Measurements from ENCODE around the gene USP7.
"Not testable (repeated sequence)": the region's sequence is repeated elsewhere in the genome, so short reads cannot be mapped to it uniquely, and the experiment has no call there.

The USP7 gene

DNA sequence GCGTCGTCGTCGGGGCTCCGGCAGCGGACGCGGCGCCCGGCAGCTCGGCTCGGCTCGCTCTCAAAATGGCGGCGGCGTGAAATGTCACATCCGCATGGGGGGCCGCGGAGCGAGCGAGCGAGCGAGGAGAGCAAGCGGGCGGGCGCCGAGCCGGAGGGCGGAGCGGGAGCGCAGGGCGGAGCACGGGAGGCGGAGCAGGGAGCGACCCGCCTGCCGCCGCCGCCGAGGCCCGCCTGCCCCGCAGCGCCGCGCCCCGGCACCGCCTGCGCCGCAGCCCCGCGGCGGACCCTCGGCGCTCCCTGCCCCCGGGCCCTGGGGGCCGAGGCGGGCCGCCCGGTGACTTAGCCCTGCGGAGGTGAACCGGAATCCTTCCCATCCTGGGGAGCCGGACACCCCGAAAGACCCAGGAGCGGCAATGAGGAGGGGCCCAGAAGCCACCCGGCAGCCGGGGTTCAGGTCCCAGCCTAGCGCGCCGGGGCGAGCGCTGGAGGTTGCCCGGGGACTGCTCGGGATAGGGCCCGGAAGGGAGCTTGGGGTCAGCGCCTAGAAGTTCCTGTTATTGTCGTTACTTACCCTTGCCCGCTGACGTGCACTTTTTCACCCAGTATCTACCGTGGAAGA lies at the start of gene USP7:
Gene USP7, minus strand, starts transcription at position 86 of the 621 bp plus-strand sequence. CDS start 621 bp downstream, outside the sequence.
- peak; percentile 84 for DNase-seq (ENCODE audit: low read depth, low spot score)

DNA sequence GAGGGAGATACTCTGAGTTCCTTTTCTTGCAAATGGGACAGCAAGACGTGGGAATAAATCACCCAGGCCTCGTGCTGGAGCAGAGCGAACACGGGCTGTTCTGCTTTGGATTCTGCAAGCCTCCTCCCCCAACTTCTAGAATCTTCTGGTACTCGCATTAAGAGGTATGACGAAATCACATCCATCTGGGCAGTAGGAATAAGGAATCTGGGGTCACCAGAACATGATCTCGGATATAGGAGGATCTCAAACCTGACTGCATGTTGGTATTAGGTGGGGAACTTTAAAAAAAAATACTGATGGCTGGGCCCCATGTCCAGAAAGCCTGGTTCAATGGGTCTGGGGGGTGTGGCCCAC lies 49.8 kb upstream of the USP7 start:
- DNase-seq (ENCODE audit: low read depth, low spot score) = no peak

DNA sequence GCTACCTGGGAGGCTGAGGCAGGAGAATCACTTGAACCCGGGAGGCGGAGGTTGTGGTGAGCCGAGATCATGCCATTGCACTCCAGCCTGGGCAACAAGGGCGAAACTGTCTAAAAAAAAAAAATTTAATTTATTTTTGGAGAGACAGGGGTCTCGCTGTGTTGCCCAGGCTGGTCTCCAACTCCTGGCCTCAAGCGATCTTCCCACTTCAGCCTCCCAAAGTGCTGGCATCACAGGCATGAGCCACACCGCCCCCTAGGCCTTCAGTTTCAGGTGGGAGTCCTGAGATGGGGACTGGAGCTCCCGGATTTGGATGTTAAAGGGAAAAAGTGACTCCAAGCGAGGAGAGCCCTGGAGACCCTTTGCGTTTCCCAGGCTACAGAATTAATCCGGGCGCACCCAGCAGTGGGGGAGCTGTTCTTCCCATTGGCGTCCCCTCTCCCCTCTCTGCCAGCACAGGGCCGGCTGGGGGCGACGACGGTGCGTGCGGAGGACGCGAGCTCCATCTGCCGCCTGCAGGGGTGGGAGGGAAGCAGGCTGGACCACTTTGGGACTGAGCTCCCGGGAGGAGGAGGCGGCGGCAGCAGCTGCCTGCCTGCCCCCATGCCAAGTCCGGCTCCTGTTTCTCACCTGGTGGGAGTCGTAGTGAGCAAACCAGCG lies 49.3 kb upstream of the USP7 start:
- DNase-seq (ENCODE audit: low read depth, low spot score) = no peak

DNA sequence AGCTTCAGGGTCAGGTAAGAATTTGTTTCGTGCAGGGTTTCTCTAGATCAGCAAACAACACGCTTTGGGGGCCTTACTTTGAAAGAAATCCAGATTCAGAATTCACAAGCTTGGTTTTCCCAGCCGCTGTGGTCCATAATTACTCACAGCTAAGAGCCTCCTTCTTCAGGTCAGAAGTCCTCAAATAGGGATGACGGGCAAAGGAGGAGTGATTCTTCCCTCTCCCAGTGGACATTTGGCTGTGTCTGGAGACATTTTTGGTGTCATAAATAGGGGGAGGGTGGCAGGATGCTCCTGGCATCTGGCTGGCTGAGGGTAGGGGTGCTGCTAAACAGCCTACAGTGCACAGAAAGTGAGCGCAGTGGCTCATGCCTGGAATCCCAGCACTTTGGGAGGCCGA lies 48.6 kb upstream of the USP7 start:
- DNase-seq (ENCODE audit: low read depth, low spot score) = no peak

DNA sequence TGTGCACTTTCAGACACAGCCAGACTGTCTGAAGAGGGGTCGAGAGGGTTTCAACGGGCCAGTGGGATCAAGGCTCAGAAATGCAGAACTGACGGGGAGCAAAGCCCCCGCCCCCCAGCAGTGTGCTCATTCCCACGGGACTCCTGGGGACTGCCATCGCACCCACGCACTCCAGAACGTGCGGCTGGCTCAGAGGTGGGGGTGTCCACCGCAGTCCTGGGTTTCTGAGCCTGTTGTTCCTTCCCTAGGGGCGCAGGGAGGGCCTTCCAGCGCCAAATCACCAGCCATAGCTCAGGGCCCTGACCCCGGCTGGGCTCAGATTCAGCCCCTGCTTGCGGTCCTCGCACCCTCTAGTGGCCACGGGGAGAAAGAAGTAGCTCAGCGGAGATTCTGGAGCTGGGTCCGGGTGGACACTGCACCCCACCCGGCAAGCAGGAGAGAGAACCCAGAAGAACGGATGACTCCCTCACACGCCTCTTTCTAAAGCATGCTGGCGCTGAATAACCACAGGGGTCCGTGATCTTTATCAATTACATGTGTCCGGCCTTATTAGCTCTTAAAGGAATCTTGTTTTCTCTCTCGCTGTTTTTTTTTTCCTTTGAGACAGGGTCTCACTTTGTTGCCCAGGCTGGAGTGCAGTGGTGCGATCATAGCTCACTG lies 45.0 kb upstream of the USP7 start:
- peak; percentile 29 for DNase-seq (ENCODE audit: low read depth, low spot score)

DNA sequence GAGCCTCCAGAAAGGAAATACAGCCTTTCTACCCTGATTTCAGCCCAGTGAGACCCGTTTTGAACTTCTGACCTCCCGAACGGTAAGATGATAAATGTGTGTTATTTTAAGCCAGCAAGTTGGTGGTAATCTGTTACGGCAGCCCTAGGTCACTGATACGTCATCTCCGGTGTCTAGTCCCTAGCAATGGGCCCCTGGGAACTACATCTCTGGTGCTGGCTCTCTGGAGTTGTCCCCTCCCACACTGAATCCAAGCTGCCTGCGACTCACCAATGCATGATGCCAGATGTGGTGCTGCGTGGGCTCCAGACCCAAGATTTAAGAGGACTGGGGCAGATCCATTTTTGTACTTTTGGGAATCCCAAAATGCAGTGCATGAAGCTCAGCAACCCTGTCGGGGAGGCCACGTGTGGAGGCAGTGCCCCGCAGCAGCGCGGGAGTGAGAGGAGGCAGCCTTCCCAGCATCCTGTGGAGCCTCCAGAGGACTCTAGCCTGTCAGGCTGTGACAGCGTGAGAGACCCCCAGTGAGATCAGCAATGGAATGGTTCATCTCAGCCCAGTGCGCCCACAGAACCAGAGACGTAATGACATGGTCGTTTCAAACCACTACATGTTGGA lies 43.6 kb upstream of the USP7 start:
- DNase-seq (ENCODE audit: low read depth, low spot score) = no peak

DNA sequence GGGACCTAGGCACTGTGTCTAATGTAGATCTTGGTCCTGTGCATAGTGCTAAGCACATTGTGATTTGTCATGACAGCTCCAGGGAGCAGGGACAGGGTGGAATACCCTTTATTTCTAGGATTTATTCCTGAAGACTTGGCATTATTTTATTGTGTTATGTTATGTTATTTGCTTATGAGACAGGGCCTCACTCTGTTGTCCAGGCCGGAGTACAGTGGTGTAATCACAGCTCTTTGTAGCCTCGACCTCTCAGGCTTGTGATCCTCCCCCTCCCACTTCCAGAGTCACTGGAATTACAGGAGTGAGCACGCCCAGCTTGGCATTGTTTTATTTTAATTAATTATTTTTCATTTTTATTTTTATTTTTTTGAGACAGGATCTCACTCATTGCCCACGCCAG lies 40.5 kb upstream of the USP7 start:
- no peak for DNase-seq (ENCODE audit: low read depth, low spot score)

DNA sequence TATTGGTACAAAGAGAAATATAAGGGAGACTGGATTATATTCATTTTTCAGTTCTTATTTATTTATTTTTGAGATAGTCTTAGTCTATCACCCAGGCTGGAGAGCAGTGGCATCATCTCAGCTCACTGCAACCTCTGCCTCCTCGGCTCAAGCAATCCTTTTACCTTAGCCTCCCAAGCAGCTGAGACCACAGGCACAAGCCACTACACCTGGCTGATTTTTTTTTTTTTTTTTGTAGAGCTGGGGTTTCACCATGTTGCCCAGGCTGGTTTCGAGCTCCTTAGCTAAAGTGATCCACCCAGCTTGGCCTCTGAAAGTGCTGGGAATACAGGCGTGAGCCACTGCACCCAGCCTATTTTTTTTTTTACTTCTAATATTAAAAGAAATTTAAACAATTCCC lies 40.1 kb upstream of the USP7 start:
- DNase-seq (ENCODE audit: low read depth, low spot score) = no peak

DNA sequence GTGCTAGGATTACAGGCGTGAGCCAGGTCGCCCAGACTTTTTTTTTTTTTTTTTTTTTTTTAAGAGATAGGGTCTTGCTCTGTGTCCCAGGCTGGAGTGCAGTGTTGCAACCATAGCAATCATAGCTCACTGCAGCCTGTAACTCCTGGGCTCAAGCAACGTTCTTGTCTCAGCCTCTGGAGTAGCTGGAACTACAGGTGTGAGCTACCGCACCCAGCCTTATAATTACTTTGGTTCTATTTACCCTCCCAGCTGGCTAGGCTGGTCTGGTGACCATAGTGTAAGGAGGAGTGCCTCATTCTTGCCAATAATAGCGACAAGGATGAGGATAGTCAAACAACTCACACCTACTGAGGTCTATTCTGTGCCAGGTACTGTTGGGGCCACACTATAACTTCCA lies 39.6 kb upstream of the USP7 start:
- no peak for DNase-seq (ENCODE audit: low read depth, low spot score)

DNA sequence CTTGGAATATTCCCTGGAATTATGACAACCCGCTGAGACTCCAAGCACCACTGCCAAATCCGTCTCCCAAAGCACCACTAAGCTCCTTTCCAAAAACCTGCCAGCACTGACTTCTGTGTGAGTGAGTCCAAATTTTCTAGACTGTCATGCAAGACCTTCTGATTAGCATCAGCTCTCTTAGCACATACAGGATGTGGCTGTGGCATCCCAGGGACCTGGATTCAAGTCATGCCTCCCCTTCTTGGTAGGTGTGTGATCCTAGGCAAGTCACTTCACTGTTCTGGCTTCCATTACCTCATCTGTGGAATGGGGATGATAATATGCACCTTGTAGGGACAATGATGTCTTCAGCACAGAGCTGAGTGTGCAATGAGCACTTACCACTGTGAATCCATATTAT lies 38.3 kb upstream of the USP7 start:
- DNase-seq (ENCODE audit: low read depth, low spot score) = no peak

DNA sequence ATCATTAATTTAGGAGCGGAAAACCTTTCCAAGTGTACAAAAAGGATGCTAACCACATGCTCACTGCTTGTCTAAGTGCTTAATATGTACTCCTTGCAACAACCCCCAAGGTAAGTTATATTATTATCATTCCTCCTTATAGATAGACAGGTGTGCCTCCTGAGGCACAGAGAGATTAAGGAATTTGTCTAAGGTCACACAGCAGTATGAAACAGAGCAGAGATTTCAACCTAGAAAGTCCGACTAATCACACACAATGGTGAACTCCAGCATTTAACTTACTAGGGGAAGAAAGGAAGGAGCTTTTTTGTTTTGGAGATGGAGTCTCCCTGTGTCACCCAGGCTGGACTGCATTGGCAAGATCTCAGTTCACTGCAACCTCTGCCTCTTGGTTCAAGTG lies 37.0 kb upstream of the USP7 start:
- no peak for DNase-seq (ENCODE audit: low read depth, low spot score)

DNA sequence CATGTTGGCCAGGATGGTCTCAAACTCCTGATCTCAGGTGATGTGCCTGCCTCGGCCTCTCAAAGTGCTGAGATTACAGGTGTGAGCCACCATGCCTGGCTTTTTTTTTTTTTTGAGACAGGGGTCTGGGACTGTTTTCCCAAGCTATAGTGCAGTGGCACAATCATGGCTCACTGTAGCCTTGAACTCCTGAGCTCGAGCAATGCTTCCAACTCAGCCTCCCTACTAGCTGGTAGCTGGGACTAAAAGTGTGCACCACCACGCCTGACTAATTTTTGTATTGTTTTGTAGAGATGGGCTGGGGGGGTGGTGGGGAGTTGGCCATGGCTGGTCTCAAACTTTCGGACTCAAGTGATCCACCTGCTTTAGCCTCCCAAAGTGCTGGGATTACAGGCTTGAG lies 36.1 kb upstream of the USP7 start:
- DNase-seq (ENCODE audit: low read depth, low spot score) = no peak

DNA sequence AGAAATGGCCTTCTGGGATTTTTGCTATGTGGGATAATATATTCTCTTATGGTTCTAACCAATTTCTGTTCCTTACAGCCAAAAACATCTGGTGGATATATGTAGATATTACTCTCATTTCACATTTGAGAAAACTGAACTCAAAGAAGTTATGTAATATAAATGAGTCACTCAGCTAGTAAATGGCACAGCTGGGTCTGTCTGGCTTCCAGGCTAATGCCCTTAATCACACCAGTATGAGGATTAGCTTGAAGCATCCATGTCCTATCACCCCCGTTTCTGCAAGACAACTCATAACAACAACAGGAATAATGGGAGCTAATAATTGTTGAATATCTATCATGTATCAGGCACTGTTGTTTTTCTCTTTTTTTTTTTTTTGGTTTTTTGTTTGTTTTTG lies 34.4 kb upstream of the USP7 start:
- no peak for DNase-seq (ENCODE audit: low read depth, low spot score)

DNA sequence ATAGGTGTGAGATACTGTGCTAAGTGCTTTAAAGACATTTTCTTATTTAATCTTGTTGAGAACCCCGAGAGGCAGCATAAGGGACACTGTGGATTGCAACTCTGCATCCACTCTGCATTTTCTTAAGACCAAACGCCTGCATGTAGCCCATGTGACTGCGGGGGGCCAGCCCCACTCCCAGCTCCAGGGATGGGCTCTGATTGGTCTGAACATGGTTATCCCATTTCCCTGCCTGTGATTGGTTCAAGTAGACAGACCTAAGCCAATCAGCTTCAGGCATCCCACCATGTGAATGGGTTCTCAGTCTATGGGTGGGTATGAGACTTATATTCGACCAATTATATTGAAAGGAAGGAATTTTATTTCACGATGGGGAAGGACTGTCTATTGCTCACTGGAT lies 33.2 kb upstream of the USP7 start:
- no peak for DNase-seq (ENCODE audit: low read depth, low spot score)

DNA sequence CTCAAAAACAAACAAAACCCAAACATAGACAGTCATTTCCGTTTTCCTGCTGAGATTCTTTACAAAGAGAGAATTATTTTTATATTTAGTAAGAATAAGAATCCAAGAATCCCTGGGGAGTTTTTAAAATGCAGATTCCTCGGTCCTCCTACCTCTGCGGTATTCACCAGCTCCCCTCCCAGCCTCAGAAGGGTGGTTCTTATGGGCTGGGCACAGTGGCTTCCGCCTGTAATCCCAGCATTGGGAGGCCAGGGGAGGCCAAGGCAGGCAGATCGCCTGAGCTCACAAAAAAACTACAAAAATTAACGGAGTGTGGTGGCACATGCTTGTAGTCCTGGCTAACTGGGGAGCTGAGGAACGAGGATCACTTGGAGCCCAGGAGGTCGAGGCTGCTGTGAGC lies 26.7 kb upstream of the USP7 start:
- no peak for DNase-seq (ENCODE audit: low read depth, low spot score)

DNA sequence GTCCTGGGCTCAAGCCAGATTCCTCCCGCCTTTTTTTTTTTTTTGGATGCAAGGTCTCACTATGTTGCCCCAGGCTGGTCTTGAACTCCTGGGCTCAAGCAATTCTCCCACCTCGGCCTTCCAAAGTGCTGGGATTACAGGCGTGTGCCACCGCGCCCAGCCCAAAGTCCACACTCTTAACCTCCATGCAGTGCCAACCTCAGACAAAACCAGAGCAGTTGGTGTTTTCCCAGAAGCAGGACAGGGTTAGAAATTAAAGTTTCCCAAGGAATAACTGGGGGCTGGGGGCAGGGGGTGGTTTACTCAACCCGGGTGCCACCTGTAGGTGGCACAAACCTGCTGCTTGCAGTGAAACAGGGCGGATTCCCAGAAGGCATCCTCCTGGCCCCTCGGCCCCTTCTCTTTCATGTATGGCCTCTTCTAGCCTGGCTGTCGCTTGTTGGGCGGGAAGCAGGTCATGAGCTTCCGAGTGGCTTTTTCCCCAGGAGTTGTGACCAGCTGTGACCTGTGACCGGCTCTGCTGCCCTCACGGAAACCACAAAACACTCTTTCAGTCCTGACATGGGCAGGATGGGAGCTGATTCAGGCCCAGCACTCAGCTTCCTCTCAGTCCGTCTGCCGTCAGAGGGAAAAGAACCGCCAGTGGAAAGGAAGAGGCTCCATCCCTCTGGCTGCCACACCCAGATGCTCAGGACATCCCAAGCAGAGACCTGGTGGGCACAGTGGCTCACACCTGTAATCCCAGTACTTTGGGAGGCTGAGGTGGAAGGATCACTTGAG lies 25.6 kb upstream of the USP7 start:
- DNase-seq (ENCODE audit: low read depth, low spot score) = no peak

DNA sequence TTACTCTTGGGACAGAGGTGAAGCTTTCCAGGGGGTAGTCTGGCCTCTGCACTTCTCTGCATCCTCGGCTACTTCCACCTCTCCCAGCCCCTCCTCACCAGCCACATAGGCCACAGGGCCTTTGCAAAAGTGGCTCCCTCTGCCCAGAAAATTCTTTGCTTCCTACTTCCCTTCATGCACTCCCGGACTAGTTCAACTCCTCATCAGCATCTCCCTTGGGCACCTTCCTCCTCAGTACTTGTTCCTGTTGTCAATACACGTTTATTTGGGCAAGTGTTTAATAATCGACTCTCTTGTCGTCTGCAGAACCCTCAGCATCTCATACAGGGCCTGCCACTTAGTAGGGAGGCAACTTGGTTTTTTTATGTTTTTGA lies 23.1 kb upstream of the USP7 start:
- no peak for DNase-seq (ENCODE audit: low read depth, low spot score)

DNA sequence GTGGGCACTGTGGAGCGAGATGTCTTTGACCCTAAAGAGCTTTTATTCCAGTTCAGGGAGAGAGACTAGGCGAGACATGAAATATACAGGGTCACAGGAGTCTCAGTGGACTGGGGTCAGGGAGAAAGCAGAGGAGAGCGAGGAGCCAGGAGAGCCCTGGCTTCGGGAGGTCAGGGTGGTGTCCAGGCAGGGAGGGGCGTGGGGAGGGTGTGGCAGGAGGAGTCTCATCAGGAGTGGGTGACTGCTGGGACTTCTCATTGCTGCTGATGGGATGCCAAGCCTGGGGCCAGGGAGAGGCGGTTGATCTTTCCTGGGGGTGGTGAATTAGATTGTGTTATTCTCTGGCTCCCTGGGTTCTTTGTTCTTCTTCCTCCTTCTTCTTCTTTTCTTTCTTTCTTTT lies 22.4 kb upstream of the USP7 start:
- no peak for DNase-seq (ENCODE audit: low read depth, low spot score)

DNA sequence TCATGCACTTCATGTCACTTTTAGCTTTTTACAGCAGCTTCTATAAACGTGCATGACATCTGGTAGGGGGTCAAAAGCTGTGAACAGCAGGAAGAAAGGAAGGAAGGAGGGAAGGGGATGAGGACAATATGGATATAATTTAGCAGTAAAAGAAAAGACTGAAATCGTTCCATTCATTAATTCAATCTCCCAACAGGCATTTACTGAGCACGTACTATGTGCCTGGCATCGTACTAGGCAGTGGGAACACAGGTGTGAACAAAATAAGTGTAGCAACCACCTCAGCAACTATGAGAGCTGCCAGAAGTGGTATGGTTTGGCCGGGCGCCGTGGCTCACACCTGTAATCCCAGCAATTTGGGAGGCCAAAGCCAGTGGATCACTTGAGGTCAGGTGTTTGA lies 19.1 kb upstream of the USP7 start:
- no peak for DNase-seq (ENCODE audit: low read depth, low spot score)

DNA sequence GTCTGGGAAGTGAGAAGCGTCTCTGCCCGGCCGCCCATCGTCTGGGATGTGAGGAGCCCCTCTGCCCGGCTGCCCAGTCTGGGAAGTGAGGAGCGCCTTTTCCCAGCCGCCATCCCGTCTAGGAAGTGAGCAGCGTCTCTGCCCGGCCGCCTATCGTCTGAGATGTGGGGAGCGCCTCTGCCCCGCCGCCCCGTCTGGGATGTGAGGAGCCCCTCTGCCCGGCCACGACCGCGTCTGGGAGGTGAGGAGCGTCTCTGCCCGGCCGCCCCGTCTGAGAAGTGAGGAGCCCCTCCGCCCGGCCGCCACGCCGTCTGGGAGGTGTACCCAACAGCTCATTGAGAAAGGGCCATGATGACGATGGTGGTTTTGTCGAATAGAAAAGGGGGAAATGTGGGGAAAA lies 18.2 kb upstream of the USP7 start:
- DNase-seq (ENCODE audit: low read depth, low spot score) = not testable (repeated sequence)

DNA sequence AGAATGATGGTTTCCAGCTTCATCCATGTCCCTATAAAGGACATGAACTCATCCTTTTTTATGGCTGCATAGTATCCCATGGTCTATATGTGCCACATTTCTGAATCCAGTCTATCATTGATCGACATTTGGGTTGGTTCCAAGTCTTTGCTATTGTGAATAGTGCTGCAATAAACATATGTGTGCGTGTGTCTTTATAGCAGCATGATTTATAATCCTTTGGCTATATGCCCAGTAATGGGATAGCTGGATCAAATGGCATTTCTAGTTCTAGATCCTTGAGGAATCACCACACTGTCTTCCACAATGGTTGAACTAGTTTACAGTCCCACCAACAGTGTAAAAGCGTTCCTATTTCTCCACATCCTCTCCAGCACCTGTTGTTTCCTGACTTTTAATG lies 12.5 kb upstream of the USP7 start:
- not testable (repeated sequence) for DNase-seq (ENCODE audit: low read depth, low spot score)

DNA sequence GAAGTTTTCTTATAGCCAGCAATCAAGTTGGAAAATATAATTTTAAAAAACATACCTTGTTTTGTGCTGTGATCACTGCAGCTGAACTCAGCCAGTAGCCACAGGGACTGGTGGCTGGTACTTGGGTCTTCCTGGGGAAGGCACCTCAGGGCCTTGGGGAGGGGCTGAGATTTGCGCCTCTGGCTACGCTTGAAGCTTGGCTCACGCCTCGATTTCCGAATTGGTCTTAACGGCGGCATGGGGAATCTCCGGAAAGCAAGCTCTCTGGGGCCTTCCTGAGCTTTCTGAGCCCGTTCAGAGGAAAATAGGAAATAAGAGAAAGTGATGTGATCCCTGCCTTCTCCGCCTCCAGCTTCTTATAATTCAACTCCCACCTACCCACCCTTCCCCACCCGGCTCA lies 11.3 kb upstream of the USP7 start:
- no peak for DNase-seq (ENCODE audit: low read depth, low spot score)
